Naive B cell (primary cell): ENCODE measurements around the gene OPRD1. TPM values are rescaled to one million over a fixed set of nuclear protein-coding genes. Genes with fewer than 3 reads are reported as not detected.
"Not testable (repeated sequence)": the region's sequence is repeated elsewhere in the genome, so short reads cannot be mapped to it uniquely, and the experiment has no call there.

Experiments used
- ATAC-seq, 2 donors: fragments of 150-1000 bp; cut with Tn5 transposase; 2 replicates each; pipeline ENCODE4 v1.10.0; 2021; ENCODE audit warnings: low read depth in 2 of 2, mild to moderate bottlenecking in 2 of 2, moderate library complexity in 2 of 2
- DNase-seq: peaks from one replicate; pipeline ENCODE4 v3.0.0; 2022
- H3K27ac Mint-ChIP-seq, 6 donors: one replicate each; pipeline ENCODE4 v1.8.0; 2020 to 2022; ENCODE audit warnings: mild to moderate bottlenecking in 6 of 6, mixed read lengths in 6 of 6, moderate library complexity in 5 of 6, inconsistent platforms in 2 of 6
- H3K27me3 Mint-ChIP-seq, 3 donors: one replicate each; pipeline ENCODE4 v1.8.0; 2021 to 2022; ENCODE audit warnings: mixed read lengths in 3 of 3, mild to moderate bottlenecking in 1 of 3
- H3K36me3 Mint-ChIP-seq, 2 donors: one replicate each; pipeline ENCODE4 v1.8.0; 2020 to 2022; ENCODE audit warnings: mixed read lengths in 2 of 2, inconsistent platforms in 1 of 2, mild to moderate bottlenecking in 1 of 2
- H3K4me1 Mint-ChIP-seq, 3 donors: one replicate each; pipeline ENCODE4 v1.8.0; 2020 to 2022; ENCODE audit warnings: mixed read lengths in 3 of 3, inconsistent platforms in 1 of 3, mild to moderate bottlenecking in 1 of 3, moderate library complexity in 1 of 3
- H3K4me3 Mint-ChIP-seq, 8 donors: one replicate each; pipeline ENCODE4 v1.8.0; 2020 to 2022; ENCODE audit warnings: mild to moderate bottlenecking in 8 of 8, mixed read lengths in 8 of 8, moderate library complexity in 8 of 8, inconsistent platforms in 2 of 8
- H3K9me3 Mint-ChIP-seq, 7 donors: one replicate each; pipeline ENCODE4 v1.8.0; 2020 to 2022; ENCODE audit warnings: mixed read lengths in 7 of 7, mild to moderate bottlenecking in 5 of 7, inconsistent platforms in 2 of 7, moderate library complexity in 1 of 7
- polyA plus RNA-seq, 6 donors: library from polyadenylated mRNA; unstranded; fragments of 300-500 nt; fragmentation: Illumina TruSeq; gene quantifications; one replicate each; pipeline ENCODE4 v1.2.3, GENCODE V29; 2021; ENCODE audit warnings: low read depth in 6 of 6

The OPRD1 gene
- polyA plus RNA-seq, 6 donors from 2014 or later = 0.03 to 0.07 (median 0.05) TPM; not detected in 1

- DNase-seq (no peak), ATAC-seq (no peak)
- H3K36me3 Mint-ChIP-seq = no peaks in the 10 kb centered on the region
- H3K4me1 Mint-ChIP-seq = peaks cover 4 to 8% (median 7%) of the 10 kb centered on the region in 3 donors
- no peak overlapping the region for H3K4me3 Mint-ChIP-seq
- peaks cover 29 to 52% (median 43%) of the 10 kb centered on the region in 3 donors for H3K27me3 Mint-ChIP-seq
- H3K27ac Mint-ChIP-seq = no peak overlapping the region
- peaks cover 0 to 7% (median 0%) of the 10 kb centered on the region in 7 donors for H3K9me3 Mint-ChIP-seq
Observed at GRCh38 chr1:28807986-28808385, 4.0 kb upstream of the OPRD1 start.

GRCh38 chr1:28811369-28811765, 603 bp upstream of the OPRD1 start:
- Mint-ChIP-seq H3K9me3 (no peaks in the 10 kb centered on the region), H3K27me3 (peaks cover 37 to 67% (median 67%) of the 10 kb centered on the region in 3 donors)
- ATAC-seq = no peak

GRCh38 chr1:28812669-28813468, 899 bp downstream of the OPRD1 start:
- Mint-ChIP-seq H3K36me3 (no peaks in the 10 kb centered on the region), H3K27me3 (peaks cover 42 to 68% (median 66%) of the 10 kb centered on the region in 3 donors), H3K9me3 (peaks cover 0 to 3% (median 0%) of the 10 kb centered on the region in 7 donors), H3K4me3 (peak overlapping the region in 1 of 8 donors; percentile 80), H3K27ac (peak overlapping the region in 1 of 6 donors; percentile 16), H3K4me1 (peaks cover 0 to 8% (median 0%) of the 10 kb centered on the region in 3 donors)
- ATAC-seq (no peak), DNase-seq (no peak)

More at GRCh38 chr1:28811369-28811765, 603 bp upstream of the OPRD1 start:
- Mint-ChIP-seq H3K4me3 (no peak overlapping the region), H3K27ac (no peak overlapping the region), H3K4me1 (peaks cover 0 to 8% (median 0%) of the 10 kb centered on the region in 3 donors), H3K36me3 (no peaks in the 10 kb centered on the region)
- DNase-seq = no peak

DNA sequence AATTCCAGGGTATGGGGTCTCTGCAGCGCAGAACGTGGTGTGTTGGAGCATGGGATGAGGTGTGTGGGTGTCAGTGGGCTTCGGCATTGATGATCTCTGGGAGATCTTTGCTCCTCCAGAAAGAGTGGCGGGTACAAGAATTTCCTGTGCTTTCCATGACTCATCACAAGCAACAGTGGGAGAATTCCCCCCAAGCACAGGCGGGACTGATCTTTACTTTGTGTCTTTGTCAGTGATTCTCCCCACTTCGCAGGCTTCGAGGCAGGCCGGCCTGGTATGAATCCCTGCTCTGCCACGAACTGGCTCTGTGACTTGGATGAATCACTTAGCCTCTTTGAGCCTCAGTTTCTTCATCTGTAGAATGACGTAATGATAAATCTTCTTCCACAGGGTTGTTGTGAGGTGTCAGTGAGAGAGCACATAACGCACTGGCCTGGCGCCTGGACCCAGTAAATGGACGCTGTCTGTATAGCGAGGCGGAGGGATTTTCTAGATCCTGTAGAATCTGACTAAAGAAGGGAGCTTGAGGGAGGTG, 2.0 kb downstream of the OPRD1 start:
- Mint-ChIP-seq H3K27ac (peak overlapping the region in 1 of 6 donors; percentile 39), H3K9me3 (peaks cover 0 to 3% (median 0%) of the 10 kb centered on the region in 7 donors), H3K36me3 (no peaks in the 10 kb centered on the region), H3K27me3 (peaks cover 40 to 78% (median 78%) of the 10 kb centered on the region in 3 donors), H3K4me1 (peaks cover 0 to 8% (median 0%) of the 10 kb centered on the region in 3 donors), H3K4me3 (no peak overlapping the region)
- ATAC-seq = no peak
- DNase-seq = no peak

- Mint-ChIP-seq H3K27ac (no peak overlapping the region), H3K9me3 (peaks cover 0 to 3% (median 0%) of the 10 kb centered on the region in 7 donors), H3K27me3 (peaks cover 33 to 70% (median 69%) of the 10 kb centered on the region in 3 donors), H3K4me1 (peaks cover 0 to 8% (median 0%) of the 10 kb centered on the region in 3 donors), H3K4me3 (peak overlapping the region in 1 of 8 donors; percentile 5), H3K36me3 (no peaks in the 10 kb centered on the region)
- no peak for ATAC-seq
- DNase-seq = no peak
Observed at GRCh38 chr1:28815533-28816185, 3.7 kb downstream of the OPRD1 start.

DNA sequence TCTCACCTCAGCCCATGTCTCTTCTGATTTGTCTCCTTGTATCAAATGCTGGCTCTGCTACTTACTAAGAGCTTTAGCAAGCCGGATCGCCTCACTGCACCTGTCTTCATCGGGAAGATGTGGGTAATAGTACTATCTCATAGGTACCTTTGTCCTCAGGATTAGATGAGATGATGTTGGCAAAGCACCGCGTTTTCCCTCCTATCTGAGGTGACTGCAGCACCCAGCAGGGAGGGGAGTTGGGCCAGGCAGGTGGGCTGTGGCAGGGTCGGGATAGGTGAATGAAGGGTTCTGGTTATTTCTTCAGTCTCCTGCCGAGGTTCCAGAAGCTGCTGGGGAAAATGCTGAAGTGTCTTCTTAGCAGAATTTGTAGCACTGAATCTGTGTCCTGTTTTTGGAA, 5.2 kb downstream of the OPRD1 start:
- H3K4me3 Mint-ChIP-seq = no peak overlapping the region
- peak overlapping the region in 1 of 6 donors; percentile 43 for H3K27ac Mint-ChIP-seq
- H3K36me3 Mint-ChIP-seq = no peaks in the 10 kb centered on the region
- DNase-seq (no peak), ATAC-seq (no peak)
- peaks cover 0 to 4% (median 0%) of the 10 kb centered on the region in 3 donors for H3K4me1 Mint-ChIP-seq
- peaks cover 23 to 60% (median 57%) of the 10 kb centered on the region in 3 donors for H3K27me3 Mint-ChIP-seq
- H3K9me3 Mint-ChIP-seq = peaks cover 0 to 3% (median 0%) of the 10 kb centered on the region in 7 donors

DNA sequence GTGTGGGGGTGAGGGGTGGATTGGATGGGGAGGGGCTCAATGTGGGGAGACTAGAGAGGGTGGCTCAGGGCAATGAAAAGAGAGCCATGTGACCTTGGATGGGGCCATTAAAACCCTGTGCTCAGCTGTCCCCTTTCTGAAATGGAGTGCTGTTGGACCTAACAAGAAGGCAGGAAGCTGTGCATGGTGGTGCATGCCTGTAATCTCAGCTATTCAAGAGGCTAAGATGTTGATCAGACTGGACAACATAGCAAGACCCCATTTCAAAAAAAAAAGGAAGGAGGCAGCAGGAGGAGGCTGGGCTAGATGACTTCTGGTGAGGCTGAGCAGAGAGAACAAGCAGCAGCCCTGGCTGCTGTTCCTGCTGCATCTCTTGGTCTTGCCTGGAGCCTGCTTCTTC, 7.0 kb downstream of the OPRD1 start:
- H3K9me3 Mint-ChIP-seq = peaks cover 0 to 3% (median 0%) of the 10 kb centered on the region in 7 donors
- H3K27ac Mint-ChIP-seq = no peak overlapping the region
- H3K36me3 Mint-ChIP-seq = no peaks in the 10 kb centered on the region
- ATAC-seq (no peak), DNase-seq (no peak)
- H3K27me3 Mint-ChIP-seq = peaks cover 15 to 44% (median 40%) of the 10 kb centered on the region in 3 donors
- no peak overlapping the region for H3K4me3 Mint-ChIP-seq
- H3K4me1 Mint-ChIP-seq = no peaks in the 10 kb centered on the region

DNA sequence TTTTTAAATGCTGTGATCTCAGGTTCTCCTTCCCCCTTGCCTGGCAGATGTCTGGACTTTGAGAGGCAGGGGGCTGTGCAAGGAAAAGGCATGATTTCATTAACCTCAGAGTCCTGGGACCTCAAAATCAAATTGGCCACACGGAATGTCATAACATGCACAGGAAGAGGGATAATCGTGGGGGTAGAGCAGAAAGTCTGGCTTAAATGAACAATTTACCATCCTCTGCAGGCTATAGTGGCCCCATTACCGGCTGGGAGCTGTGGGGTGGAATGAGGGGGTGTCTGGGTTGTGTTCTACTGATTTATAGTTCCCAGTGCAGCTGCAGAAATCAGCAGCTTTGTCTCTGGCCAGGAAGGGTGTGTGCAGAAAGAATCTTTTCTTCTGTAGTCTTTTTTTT, 10.8 kb downstream of the OPRD1 start:
- no peak overlapping the region for H3K4me3 Mint-ChIP-seq
- no peak for ATAC-seq

GRCh38 chr1:28824061-28824460, 12.1 kb downstream of the OPRD1 start:
- not testable (repeated sequence) for H3K4me3 Mint-ChIP-seq, H3K36me3 Mint-ChIP-seq, H3K27me3 Mint-ChIP-seq, H3K9me3 Mint-ChIP-seq, H3K27ac Mint-ChIP-seq, ATAC-seq, DNase-seq, H3K4me1 Mint-ChIP-seq

More for the DNA sequence above, 10.8 kb downstream of the OPRD1 start:
- H3K36me3 Mint-ChIP-seq = no peaks in the 10 kb centered on the region
- H3K27me3 Mint-ChIP-seq = peaks cover 0 to 20% (median 10%) of the 10 kb centered on the region in 3 donors
- H3K9me3 Mint-ChIP-seq = no peaks in the 10 kb centered on the region
- no peak for DNase-seq
- no peaks in the 10 kb centered on the region for H3K4me1 Mint-ChIP-seq
- H3K27ac Mint-ChIP-seq = no peak overlapping the region

DNA sequence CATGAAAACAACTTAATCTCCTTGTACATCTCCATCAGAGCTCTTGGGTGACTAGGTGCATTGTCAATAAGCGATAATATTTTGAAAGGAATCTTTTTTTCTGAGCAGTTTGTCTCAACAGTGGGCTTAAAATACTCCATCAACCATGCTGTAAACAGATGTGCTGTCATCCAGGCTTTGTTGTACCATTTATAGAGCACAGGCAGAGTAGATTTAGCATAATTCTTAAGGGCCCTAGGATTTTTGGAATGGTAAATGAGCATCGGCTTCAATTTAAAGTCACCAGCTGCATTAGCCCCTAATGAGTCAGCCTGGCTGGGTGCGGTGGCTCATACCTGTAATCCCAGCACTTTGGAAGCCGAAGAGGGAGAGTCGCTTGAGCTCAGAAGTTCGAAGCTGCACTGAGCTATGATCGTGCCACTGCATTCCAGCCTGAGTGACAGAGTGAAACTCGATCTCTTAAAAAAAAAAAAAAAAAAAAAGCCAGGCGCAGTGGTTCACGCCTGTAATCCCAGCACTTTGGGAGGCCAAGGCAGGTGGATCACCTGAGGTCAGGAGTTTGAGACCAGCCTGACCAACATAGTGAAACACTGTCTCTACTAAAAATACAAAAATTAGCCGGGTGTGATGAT, 16.4 kb downstream of the OPRD1 start:
- not testable (repeated sequence) for H3K4me3 Mint-ChIP-seq, H3K27me3 Mint-ChIP-seq, ATAC-seq, DNase-seq, H3K4me1 Mint-ChIP-seq, H3K9me3 Mint-ChIP-seq, H3K27ac Mint-ChIP-seq, H3K36me3 Mint-ChIP-seq

DNA sequence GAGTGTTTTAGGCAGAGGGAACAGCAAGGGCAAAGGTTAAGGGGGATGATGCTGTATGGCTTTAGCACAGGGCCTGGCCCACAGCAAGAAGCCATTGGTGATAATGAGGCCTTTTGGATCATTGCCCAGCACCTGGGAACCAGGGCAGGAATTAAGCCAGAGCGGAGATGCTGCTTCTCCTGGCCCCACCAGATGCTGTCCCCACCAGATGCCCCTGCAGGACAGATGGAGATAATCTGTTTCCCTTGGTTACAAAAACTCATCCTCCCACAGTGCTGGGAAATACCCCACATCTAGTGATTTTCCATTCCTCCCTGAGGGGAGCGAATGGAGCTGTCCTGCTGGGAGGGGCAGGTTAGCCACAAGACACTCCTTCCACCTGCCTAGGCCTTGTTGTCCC, 18.8 kb downstream of the OPRD1 start:
- Mint-ChIP-seq H3K27me3 (peaks cover 0 to 9% (median 3%) of the 10 kb centered on the region in 3 donors), H3K4me3 (no peak overlapping the region), H3K36me3 (no peaks in the 10 kb centered on the region), H3K4me1 (no peaks in the 10 kb centered on the region), H3K27ac (no peak overlapping the region), H3K9me3 (no peaks in the 10 kb centered on the region)
- ATAC-seq = no peak
- DNase-seq = no peak

- no peak for DNase-seq
- no peak overlapping the region for H3K4me3 Mint-ChIP-seq
- no peaks in the 10 kb centered on the region for H3K36me3 Mint-ChIP-seq
- ATAC-seq = no peak
- H3K9me3 Mint-ChIP-seq = no peaks in the 10 kb centered on the region
- H3K4me1 Mint-ChIP-seq = no peaks in the 10 kb centered on the region
- H3K27ac Mint-ChIP-seq = no peak overlapping the region
- H3K27me3 Mint-ChIP-seq = peaks cover 7 to 11% (median 8%) of the 10 kb centered on the region in 3 donors
Observed at GRCh38 chr1:28832966-28833365, 21.0 kb downstream of the OPRD1 start.

GRCh38 chr1:28833381-28833780, 21.4 kb downstream of the OPRD1 start:
- Mint-ChIP-seq H3K4me1 (no peaks in the 10 kb centered on the region), H3K27ac (no peak overlapping the region), H3K4me3 (no peak overlapping the region), H3K36me3 (no peaks in the 10 kb centered on the region), H3K27me3 (peaks cover 5 to 13% (median 12%) of the 10 kb centered on the region in 3 donors), H3K9me3 (no peaks in the 10 kb centered on the region)
- ATAC-seq = no peak
- no peak for DNase-seq
